NCI-H748 (cell line): ENCODE data around the gene ADGB.
A peak's percentile ranks its signal among the peaks of the same experiment; 100 is the strongest.

Source experiments
- DNase-seq: peaks from one replicate; lab custom pipeline; 2025; ENCODE audit not compliant: unreplicated experiment; lab: John Stamatoyannopoulos, UW

The ADGB gene

DNA sequence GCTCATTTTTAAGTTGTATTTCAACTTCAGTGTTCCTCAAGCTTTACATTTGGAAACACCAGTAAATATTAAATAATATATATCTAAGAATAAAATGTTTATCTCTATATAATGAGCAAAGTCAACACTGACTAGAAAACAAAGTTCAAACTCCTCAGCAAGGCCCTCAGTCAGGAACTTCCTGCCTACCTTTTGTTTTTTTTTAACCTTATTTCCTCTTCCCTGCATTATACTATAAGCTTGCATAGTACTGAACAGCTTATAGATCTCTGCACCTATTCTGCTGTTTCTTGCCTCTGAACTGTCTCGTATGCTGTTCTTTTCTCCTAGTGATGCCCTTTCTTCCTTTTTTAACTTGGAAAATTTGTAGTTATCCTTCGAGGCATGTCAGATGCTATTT lies 29.6 kb downstream of the ADGB start:
- DNase-seq: no peak

DNA sequence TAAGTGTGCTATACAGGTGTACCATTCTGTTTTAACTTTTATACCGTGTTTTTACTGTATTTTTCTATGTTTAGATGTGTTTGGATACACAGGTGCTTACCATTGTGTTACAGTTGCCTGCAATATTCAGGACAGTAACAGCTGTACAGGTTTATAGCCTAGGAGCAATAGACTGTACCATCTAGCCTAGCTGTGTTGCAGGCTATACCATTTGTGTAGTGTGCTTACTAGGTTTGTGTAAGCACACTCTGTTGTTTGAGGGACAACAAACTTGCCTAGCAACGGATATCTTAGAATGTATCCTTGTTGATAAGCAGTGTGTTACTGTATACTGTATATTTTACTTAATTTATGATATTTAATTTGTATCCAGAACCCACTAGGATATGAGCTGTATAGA lies 35.2 kb downstream of the ADGB start:
- no peak for DNase-seq

DNA sequence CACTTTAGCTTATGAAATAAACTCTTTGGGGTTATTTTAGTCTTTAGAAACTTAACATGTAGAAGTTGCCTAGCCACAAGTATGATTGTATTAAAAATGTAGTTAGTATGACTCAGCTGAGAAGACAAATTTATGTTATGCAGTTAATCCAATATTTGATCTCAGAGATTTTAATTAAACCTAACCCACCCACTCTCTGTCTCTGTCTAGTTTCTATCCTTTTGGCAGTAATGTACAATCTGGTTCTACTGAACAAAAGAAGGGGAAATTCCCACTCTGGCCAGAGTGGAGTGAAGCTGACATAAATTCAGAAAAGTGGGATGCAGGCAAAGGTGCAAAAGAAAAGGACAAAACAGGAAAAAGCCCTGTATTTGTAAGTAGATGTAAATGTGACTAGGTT lies 36.4 kb downstream of the ADGB start:
- DNase-seq: no peak

DNA sequence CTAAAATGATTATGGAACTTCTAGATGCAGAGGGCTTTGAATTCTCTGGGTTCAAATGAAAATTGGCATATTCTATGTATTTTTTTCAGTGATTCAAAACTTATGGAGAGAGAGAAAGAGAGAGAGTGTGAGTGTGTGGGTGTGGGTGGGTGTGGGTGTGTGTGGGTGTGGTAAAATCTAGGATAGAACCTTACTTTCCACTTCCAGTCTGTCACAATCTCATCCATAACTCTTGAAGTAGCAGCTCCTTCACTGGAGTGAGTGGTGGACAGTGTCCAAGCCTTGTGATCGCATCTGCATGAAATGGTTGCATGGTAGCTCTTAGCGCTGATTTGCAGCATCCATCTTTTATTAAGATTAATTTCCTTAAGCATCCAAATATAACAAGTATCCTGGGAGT lies 37.7 kb downstream of the ADGB start:
- DNase-seq: no peak

DNA sequence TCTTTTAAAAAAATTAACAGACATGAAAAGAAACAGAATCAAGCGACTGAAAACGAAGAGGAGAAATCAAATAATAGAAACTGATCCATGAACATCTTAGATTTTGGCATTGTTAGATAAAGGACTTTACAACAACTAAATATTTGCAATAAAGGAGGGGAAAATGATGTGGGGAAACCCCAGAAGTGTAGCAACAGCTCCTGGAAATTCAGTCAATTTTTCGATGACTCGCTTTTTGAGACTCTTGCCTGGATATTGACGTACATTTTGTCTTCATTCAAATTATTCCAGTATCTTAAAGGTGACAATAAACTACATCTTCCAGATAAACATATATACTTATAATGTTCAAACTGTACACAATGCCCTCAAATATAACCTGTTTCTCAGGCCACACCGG lies 44.1 kb downstream of the ADGB start:
- DNase-seq: no peak

DNA sequence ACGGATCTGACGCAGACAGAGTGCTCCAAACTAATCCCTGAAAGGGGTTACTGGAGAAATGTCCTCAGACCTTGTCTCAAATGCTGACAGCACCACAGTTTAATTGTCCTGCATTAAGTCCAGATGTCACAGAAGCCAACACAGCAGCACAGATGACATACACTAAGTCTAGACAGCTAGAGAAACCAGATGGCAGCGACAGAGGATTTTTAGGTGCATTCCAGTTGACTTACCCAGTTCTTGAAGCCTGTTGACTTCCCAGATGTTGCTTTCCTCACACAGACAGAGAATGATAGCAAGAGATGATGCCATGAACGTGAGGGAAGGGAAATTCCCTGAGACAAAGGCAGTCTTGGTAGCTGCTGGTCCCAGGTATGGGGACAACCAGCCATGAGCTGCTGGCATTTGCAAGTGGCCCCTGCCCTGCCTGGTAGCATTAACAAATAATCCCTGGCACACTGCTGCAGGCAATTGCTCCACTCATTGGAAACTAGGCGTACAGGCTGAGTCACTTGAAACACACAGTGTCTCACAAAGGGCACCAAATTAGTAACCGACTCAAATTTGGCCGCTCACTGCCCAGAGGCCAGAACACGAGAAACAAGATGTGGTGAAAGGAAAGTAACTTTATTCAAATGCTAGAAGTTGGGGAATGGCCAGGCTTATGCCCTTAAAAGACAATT lies 52.2 kb downstream of the ADGB start:
- peak; percentile 4 for DNase-seq

DNA sequence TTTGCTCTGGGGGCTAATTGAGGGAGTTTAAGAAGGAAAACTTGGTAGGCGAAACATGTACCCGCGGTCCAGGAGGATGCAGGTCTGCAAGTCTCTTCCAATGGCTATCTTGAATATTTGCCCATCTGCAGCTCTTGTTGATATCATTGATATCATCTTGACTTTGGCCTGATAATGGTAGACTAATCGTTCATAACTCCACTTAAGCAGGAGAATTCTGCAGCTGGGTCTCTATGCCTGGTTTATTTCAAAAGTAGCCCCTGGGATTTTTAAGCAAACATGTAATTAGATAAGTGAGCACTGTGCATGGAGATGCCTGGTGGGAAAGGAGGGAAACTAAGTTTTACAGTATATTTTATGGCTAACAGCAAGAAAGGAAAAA lies 52.7 kb downstream of the ADGB start:
- no peak for DNase-seq

DNA sequence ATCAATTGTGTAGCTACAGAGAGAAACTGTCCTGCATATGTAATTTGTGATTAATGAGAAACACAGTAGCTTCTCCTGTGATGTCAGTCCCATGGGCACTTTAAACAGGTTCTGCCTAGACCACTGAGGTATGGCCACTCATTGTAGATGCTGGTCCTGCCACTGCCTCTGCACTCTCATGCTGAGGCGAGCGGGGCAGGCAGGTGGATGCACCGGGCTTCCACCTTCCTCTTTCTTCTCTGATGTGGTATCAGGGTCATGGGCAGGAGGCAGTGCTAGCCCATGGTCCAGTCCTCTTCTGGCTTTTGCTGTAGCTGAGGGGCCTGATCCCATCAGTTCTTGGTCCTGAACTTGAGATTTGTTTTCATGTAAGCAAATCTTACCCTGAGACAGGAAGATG lies 58.7 kb downstream of the ADGB start:
- no peak for DNase-seq

DNA sequence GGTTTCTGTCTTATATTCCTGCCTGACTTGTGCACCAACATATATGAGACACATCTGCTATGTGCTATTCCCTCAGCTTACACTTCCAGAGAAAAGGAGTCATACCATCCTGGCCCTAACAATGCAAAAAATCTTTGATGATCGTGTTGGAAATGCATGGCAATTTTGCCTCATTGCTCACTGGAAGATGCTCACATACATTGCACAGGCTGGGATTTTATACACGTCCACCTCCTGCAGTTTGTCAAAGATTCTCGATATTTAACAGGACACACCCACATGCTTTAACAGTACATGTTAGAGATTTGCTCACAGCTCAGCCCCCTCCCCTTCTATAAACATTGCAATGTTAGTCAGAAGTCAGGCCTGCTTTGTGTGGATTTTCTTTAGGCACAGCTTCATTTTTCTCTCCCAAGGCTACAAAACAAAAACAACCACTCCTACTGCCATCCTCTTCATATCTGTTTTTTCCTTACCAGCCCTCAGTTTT lies 66.1 kb downstream of the ADGB start:
- DNase-seq: no peak

DNA sequence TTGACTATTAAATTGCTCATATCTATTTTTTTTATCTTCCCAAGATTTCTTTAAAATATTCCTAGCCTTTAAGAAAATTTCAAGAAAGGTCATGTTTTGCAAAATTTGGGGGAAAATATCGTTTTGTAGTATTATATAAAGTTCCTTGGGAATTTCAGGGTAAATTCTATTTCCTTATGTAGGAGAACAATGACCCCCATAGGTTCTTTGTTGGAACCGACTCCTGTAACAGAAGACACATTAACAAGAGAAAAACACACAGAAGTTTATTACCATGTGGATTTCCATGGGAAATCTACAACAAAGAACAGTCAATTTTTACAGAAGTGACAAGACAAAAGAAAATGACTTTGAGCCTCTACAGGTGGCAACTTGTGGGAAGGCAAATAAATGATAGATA lies 68.1 kb downstream of the ADGB start:
- DNase-seq: no peak

DNA sequence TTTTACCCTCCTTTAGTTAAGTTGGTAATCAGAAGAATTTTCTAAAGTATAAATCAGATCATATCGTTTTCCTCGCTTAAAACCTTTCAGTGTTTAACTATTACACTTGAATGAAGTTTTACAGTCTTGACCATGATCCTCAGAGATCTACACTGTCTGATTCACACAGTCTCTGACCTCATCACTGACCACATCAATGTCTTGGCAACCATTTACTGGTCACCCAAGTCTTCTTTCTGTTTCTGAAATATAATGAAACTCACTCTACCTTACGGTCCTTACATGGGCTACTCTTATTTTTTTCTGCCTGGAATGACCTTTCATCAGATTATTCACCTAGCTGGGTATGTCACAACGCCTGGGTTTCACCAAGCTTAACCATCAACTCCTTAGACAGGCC lies 71.4 kb downstream of the ADGB start:
- DNase-seq: no peak

DNA sequence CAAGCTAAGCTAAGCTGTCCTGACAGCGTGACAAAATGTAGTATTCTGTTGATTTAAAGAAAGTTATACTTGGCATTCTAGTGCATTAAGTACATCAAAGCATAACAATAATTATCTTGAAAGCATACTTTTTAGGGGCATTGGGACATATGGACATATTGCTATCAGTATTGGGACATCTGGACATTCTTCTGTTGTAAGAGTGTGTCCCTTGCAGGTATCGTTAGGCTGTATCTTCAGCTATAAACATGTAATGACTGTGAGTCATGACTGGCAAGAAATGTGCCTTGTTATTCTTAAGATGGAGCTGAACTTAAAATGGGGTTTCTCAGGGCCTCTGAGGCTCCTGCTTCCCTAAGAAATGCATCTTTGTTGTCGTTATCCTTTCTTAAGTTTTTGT lies 74.3 kb downstream of the ADGB start:
- no peak for DNase-seq

DNA sequence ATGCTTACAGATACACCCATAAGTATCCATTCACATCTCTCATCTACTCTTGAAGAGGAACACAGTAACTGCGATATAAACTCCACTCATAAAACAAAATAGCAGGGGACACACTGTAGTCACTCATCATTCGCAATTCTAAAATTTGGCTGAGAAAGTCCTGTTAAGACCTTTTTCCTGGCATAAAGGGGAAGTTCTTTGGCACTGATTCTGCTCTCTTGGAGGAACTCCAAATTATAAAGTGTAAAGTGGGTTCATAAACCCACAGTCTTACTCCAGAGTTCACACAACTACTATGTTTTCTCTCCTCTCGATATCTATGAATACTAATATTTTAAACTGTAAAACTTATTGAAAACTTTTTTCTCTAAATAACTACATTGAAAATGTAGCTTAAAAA lies 80.6 kb downstream of the ADGB start:
- DNase-seq: no peak

DNA sequence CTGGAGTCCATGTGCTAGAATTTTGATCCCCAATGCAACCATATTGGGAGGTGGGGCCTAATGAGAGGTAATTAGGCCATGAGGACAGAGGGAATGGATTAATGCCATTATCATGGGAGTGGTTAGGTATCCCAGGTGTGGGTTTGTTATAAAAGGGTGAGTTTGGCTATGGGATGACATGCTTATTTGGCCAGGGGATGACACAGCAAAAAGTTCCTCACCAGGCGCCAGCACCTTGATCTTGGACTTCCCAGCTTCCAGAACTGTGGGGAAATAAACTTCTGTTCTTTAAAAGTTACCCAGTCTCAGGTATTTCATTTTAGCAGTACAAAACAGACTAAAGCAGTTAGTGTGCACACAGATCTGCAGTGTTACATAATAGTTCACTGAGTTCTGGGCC lies 84.1 kb downstream of the ADGB start:
- no peak for DNase-seq

DNA sequence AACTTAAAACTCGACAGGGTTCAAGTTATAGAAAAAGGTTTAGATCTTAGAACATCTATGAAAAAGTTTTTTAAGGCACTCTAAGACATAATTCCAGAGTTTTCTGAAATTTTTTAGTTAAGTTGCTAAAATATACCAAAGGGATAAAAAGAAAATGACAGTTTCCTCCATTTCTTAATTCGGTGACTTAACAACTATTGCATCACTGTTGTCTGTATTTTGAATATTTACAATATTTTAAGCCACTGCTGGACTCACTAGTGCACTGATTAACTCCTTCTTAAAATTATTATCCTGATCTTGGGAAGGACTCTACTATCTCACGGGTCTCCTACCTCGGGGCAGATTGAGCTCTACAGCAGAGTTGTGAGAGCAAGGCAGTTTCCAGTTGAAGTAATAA lies 91.0 kb downstream of the ADGB start:
- DNase-seq: no peak

DNA sequence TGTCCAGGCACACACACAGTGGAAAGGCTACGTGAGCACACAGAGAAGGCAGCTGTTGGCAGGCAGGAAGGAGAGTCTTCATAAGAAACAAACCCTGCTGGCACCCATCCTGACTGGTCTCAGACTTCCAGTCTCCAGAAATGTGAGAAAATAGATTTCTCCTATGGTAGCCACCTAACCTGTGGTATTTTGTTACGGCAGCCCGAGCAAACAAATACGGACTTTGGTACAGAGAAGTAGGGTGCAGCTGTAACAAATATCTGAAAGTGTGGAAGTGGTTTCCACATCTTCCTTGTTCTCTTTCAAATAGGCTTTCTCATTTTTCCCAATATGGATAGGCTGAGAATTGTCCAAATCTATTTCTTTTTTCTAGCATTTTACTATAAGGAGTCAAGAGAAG lies 94.6 kb downstream of the ADGB start:
- DNase-seq: no peak

DNA sequence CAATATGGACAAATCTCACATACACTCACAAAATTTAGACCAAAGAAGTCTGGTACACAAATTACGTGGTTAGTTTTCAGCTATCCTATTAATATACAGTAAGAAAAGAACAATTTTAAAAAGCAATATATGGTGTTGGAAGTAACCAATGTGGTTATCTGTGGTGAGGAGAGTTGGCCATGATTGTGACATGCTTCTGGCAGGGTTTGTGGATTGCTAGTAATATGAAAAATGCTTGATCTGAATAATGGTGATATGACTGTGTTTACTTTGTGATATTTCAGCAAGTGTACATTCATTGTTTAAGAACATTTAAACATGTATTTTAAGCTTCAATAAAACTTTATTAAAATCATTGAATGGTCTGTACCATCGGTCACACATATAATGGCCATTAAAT lies 99.1 kb downstream of the ADGB start:
- no peak for DNase-seq

DNA sequence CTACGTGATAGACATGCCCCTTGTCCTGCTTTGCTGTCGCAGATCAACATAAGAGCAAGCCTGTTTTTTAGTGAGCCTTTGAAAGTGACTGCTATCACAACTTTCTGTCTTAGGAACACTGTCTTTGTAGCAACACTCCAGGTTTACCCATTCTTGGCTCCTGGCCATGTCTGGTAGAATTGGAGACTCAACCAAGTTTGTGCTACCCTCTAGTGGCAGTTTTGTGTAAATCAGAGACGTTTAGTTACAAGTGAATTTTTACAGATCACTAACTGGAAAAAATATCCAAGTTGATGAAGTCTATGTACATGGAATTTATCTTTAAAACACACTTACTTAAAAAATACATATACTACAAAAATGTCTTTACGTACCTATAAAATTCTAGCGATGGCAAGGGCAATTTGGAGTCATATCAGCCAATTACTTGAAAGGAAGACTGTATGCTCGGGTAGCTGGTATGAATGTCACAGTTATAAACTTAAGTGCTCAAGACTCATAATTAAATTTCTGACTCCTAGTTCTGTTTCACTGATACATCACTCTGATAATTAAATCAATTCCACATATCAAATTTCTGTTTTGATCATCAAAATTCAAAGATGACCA lies 101.4 kb downstream of the ADGB start:
- DNase-seq: peak; percentile 77

DNA sequence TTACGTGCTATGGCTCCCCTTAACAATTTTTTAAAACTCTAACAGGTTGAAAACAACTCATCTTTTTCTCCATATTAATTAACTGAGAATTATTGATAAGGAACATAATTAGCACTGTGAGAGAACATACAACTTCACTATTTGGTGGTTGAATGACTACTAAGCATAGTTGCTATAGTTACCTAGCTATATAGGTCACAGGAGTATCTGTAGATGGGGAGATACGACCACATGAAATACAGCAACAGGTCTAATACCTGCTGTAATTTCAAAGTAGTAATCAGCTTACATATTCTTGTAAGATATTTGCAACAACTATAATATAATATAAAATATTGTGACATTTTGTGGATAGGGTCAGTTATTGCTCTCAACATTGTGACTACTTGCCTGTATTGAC lies 102.9 kb downstream of the ADGB start:
- no peak for DNase-seq

DNA sequence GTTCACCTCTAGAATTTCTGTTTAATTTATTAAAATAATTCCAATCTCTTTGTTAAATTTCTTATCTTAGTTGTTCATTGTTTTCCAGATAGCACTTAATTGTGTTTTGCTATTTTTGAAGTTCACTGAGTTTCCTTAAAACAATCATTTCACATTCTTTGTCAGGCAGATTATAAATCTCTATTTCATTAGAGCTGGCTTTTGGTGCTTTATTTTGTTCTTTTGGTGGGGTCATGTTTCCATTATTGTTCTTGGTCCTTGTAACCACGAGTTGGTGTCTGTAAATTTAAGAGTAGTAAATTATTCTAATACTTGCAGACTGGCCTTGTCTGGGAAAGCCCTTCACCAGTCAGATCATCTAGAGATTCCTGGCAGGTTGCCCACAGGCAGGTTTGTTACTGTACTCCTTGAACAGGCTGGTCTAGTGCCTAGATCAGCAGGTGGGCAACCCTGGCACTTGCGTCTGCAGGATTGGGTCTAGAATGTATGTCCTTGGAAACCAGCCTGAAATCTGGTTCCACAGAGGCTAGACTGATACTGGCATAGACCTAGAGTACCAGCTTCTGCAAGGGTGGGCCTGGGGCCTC lies 110.4 kb downstream of the ADGB start:
- DNase-seq: peak; percentile 27

DNA sequence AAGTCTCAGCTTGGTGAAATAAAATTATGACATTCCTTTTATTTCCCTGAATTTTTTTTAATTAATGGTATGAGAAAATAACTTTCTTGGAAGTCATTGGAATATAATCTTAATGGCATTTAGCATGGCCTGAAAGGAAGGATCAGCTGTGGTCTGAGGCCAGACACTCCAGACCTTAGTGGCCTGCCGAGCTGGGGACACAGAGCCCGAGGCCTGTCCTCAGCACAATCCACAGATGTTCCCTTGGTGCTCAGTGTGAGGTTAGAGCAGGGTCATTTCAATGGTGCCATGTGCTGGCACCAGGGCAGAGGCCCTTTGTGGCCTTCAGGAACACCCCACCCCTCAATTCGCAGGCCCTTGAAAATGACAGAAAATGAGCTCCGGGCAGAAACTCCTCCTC lies 120.6 kb downstream of the ADGB start:
- no peak for DNase-seq

DNA sequence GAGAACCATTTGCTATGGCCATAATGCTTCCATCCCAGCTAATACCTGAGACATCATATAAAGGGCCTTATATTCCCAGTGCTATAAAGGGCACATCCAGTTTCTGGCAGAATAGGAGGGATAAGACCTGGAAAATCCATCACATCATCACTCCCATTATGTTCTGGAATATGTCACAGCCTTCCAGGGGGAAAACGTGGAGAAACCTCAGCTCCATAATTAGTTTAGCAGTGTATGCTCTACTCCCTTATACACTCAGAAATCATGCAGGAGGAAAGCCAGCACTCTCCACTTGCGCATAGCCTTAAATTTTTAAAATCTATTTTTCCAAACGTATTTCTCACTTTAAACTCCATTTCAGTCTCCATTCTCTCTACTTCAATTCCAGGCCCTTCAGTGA lies 140.9 kb downstream of the ADGB start:
- DNase-seq: no peak

DNA sequence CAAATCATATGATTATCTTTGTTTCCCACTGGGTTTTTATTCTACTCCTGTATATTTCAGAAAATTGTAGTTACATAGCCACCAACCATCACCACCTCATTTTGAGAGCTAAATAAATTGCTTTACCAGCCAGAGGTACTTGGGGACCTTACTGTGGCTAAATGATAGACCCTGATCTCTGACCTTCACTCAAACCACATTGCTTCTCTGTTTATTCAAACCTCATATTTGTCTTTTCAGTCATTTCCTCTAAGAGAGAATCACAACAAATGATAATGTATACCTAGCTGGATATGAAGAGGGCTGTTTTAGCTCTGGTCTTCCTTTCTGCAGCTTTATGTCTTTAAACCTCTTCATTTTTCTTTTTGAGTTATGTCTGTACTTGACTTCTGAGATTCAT lies 142.8 kb downstream of the ADGB start:
- DNase-seq: no peak
